Neuronal stem cell (in vitro differentiated cells): ENCODE data around the gene NTNG1.

Experiments used
- DNase-seq: peaks from one replicate; pipeline ENCODE4 v3.0.0-alpha.2; 2013; ENCODE audit warnings: low spot score
- H2AFZ ChIP-seq: one replicate; pipeline ENCODE4 v1.6.1; 2013; ENCODE audit warnings: mild to moderate bottlenecking, low read length, inconsistent platforms
- H2AK5ac ChIP-seq: 2 replicates; pipeline ENCODE4 v1.6.1; 2013; ENCODE audit warnings: low read depth, mild to moderate bottlenecking, inconsistent platforms, low read length, moderate library complexity, mixed read lengths
- H2BK120ac ChIP-seq: 2 replicates; pipeline ENCODE4 v1.6.1; 2013; ENCODE audit warnings: low read depth, mild to moderate bottlenecking, inconsistent platforms, low read length, moderate library complexity, mixed read lengths
- H2BK12ac ChIP-seq: one replicate; pipeline ENCODE4 v1.6.1; 2013; ENCODE audit warnings: low read length, inconsistent platforms
- H2BK15ac ChIP-seq: 2 replicates; pipeline ENCODE4 v1.6.1; 2013; ENCODE audit warnings: mild to moderate bottlenecking, low read length, inconsistent platforms, mixed read lengths
- H2BK5ac ChIP-seq: one replicate; pipeline ENCODE4 v1.6.1; 2013; ENCODE audit warnings: inconsistent platforms, mild to moderate bottlenecking, low read length, moderate library complexity
- H3K14ac ChIP-seq: one replicate; pipeline ENCODE4 v1.6.1; 2013; ENCODE audit warnings: low read length, inconsistent platforms
- H3K18ac ChIP-seq: 2 replicates; pipeline ENCODE4 v1.6.1; 2013; ENCODE audit warnings: low read length, inconsistent platforms
- H3K23ac ChIP-seq: 2 replicates; pipeline ENCODE4 v1.6.1; 2013; ENCODE audit warnings: low read depth, mild to moderate bottlenecking, mixed read lengths, low read length, inconsistent platforms; ENCODE audit not compliant: poor library complexity
- H3K27ac ChIP-seq: replicated peaks from 3 replicates; pipeline ENCODE4 v1.5.1; 2013; ENCODE audit warnings: low read length, inconsistent platforms
- H3K27me3 ChIP-seq, 3 experiments: 2 replicates each; pipeline ENCODE4 v1.6.1; 2013; ENCODE audit warnings: low read length in 3 of 3, mild to moderate bottlenecking in 2 of 3, inconsistent platforms in 1 of 3, low read depth in 1 of 3, mixed read lengths in 1 of 3, moderate library complexity in 1 of 3; ENCODE audit not compliant: control insufficient read depth in 3 of 3, insufficient read depth in 3 of 3
- H3K36me3 ChIP-seq, 2 donors: replicated peaks in 1 of 2; 2 replicates each; pipeline ENCODE4 v1.6.1; 2013; ENCODE audit warnings: low read length in 2 of 2; ENCODE audit not compliant: control insufficient read depth in 2 of 2, insufficient read depth in 2 of 2
- H3K4ac ChIP-seq: 2 replicates; pipeline ENCODE4 v1.6.1; 2013; ENCODE audit warnings: inconsistent platforms, mild to moderate bottlenecking, low read length, moderate library complexity
- H3K4me1 ChIP-seq, 2 donors: 1 replicate in 1 of 2; 2 replicates in 1 of 2; pipeline ENCODE4 v1.6.1; 2013; ENCODE audit warnings: low read length in 2 of 2, low read depth in 1 of 2; ENCODE audit not compliant: control insufficient read depth in 2 of 2, insufficient read depth in 1 of 2
- H3K4me2 ChIP-seq: one replicate; pipeline ENCODE4 v1.6.1; 2013; ENCODE audit warnings: mild to moderate bottlenecking, low read length, inconsistent platforms; ENCODE audit not compliant: insufficient read depth, poor library complexity, severe bottlenecking
- H3K4me3 ChIP-seq, 2 donors: 2 replicates each; pipeline ENCODE4 v1.5.1; 2013; ENCODE audit warnings: low read length in 2 of 2, mild to moderate bottlenecking in 2 of 2, inconsistent platforms in 1 of 2, moderate library complexity in 1 of 2
- H3K79me1 ChIP-seq: one replicate; pipeline ENCODE4 v1.6.1; 2013; ENCODE audit warnings: low read depth, mild to moderate bottlenecking, inconsistent platforms, low read length, moderate library complexity
- H3K9ac ChIP-seq: one replicate; pipeline ENCODE4 v1.6.1; 2013; ENCODE audit warnings: mild to moderate bottlenecking, low read depth, low read length, inconsistent platforms; ENCODE audit not compliant: poor library complexity
- H3K9me3 ChIP-seq, 2 donors: replicated peaks in 1 of 2; 2 replicates each; pipeline versions ENCODE3 to v1.6.1; 2013; ENCODE audit warnings: low read length in 2 of 2, mild to moderate bottlenecking in 2 of 2, inconsistent platforms in 1 of 2, low read depth in 1 of 2, mixed read lengths in 1 of 2, moderate library complexity in 1 of 2; ENCODE audit not compliant: control insufficient read depth in 2 of 2, insufficient read depth in 1 of 2
- H4K8ac ChIP-seq: one replicate; pipeline ENCODE4 v1.6.1; 2013; ENCODE audit warnings: low read depth, mild to moderate bottlenecking, inconsistent platforms, low read length, moderate library complexity
- H4K91ac ChIP-seq: one replicate; pipeline ENCODE4 v1.6.1; 2013; ENCODE audit warnings: low read length, low read depth, mild to moderate bottlenecking, inconsistent platforms; ENCODE audit not compliant: poor library complexity
- WGBS, 2 donors: extraction: QIAGEN DNeasy Blood & Tissue Kit; methylation state at CpG; one replicate each; pipeline ENCODE4 v1.1.7; 2013; ENCODE audit warnings: missing lambda C conversion rate in 2 of 2, mixed read lengths in 1 of 2; ENCODE audit not compliant: insufficient read length in 2 of 2, insufficient replicate concordance in 1 of 2; ENCODE audit errors: extremely low coverage in 2 of 2; 5-methylcytosine and 5-hydroxymethylcytosine counted together

The NTNG1 gene

DNA sequence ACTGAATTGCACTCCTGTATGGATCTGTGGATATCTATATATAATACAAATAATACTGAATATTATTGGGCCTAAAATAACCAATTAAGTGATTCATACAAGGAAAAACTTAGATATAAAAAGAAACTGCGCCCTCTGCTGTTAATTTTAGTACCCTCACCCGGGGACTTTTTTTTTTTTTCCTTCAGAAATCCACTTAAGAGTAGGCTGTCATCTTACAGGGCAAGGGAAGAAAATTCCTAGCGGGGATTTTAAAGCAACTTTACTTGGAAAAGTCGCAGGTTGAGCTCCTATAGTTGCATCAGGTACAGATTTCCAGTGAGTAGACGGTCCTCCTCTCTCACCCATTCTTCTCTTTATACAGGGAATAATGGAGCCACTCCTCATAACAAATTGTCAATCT lies 1.3 kb downstream of the NTNG1 start:
- Histone ChIP-seq H3K79me1 (no peaks in the 10 kb centered on the region), H2BK12ac (no peak overlapping the region), H3K4me1 (peaks cover 0 to 10% of the 10 kb centered on the region in 2 donors), H2BK15ac (no peak overlapping the region), H3K4me2 (peak overlapping the region; percentile 89), H4K8ac (no peak overlapping the region), H3K27me3 (peaks cover 0 to 40% (median 16%) of the 10 kb centered on the region in 3 experiments), H3K9me3 (no peaks in the 10 kb centered on the region), H2AFZ (no peak overlapping the region), H2BK120ac (no peak overlapping the region), H3K4me3 (peak overlapping the region in 1 of 2 donors; percentile 45), H3K4ac (no peak overlapping the region), H3K23ac (no peak overlapping the region), H2AK5ac (no peak overlapping the region), H4K91ac (no peak overlapping the region), H3K36me3 (no peaks in the 10 kb centered on the region), H3K9ac (no peak overlapping the region), H3K14ac (no peak overlapping the region), H3K18ac (no peak overlapping the region), H2BK5ac (no peak overlapping the region), H3K27ac (no peak overlapping the region)
- no CpG with 5 or more reads among the region's 5 CpGs for WGBS, 2 donors
- DNase-seq = peak; percentile 41

DNA sequence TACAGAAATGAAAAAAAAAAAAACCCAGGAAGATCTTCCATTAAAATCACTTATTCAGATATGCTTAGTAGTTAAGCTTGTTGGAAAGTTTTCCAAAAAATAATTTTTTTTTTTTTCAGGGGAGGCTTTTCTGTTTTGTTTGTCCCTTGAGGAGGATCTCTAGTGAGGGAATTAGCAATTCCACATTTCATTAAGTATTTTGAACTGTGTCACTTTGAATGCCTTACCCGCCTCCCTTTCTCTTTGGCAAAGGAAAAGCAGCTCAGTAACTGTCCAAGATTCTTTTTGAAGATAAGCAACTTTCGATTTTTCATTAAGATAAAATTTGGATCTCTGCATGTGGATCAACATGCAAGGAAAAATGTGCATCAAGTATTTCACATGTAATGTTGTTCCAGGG lies 1.8 kb downstream of the NTNG1 start:
- DNase-seq = no peak
- H2BK12ac ChIP-seq = no peak overlapping the region
- H3K9me3 ChIP-seq = no peaks in the 10 kb centered on the region
- H4K8ac ChIP-seq = no peak overlapping the region
- no peaks in the 10 kb centered on the region for H3K36me3 ChIP-seq
- H2BK5ac ChIP-seq = no peak overlapping the region
- WGBS, 2 donors = no CpG with 5 or more reads among the region's 2 CpGs
- H4K91ac ChIP-seq = no peak overlapping the region
- no peak overlapping the region for H3K4ac ChIP-seq
- H3K9ac ChIP-seq = no peak overlapping the region
- no peak overlapping the region for H3K14ac ChIP-seq
- no peaks in the 10 kb centered on the region for H3K79me1 ChIP-seq
- peaks cover 0 to 10% of the 10 kb centered on the region in 2 donors for H3K4me1 ChIP-seq
- H2AFZ ChIP-seq = no peak overlapping the region
- H3K27me3 ChIP-seq = peaks cover 0 to 34% (median 16%) of the 10 kb centered on the region in 3 experiments
- no peak overlapping the region for H3K23ac ChIP-seq
- no peak overlapping the region for H3K18ac ChIP-seq
- H3K4me2 ChIP-seq = no peak overlapping the region
- no peak overlapping the region for H2BK120ac ChIP-seq
- H3K27ac ChIP-seq = no peak overlapping the region
- H2BK15ac ChIP-seq = no peak overlapping the region
- no peak overlapping the region for H3K4me3 ChIP-seq
- no peak overlapping the region for H2AK5ac ChIP-seq

- Histone ChIP-seq H2BK15ac (no peak overlapping the region), H2BK120ac (no peak overlapping the region), H4K8ac (no peak overlapping the region), H3K27ac (no peak overlapping the region), H2BK5ac (no peak overlapping the region), H3K79me1 (no peaks in the 10 kb centered on the region), H3K18ac (no peak overlapping the region), H3K27me3 (peaks cover 0 to 8% (median 7%) of the 10 kb centered on the region in 3 experiments), H3K23ac (no peak overlapping the region), H2AFZ (no peak overlapping the region), H3K9me3 (no peaks in the 10 kb centered on the region), H3K9ac (no peak overlapping the region), H3K4ac (no peak overlapping the region), H3K14ac (no peak overlapping the region), H3K4me2 (no peak overlapping the region), H2AK5ac (no peak overlapping the region), H3K4me1 (peaks cover 0 to 5% of the 10 kb centered on the region in 2 donors), H3K4me3 (no peak overlapping the region), H4K91ac (no peak overlapping the region), H2BK12ac (no peak overlapping the region), H3K36me3 (no peaks in the 10 kb centered on the region)
- DNase-seq = no peak
- whole genome bisulfite sequencing, 2 donors = no CpG with 5 or more reads among the region's 3 CpGs
These were observed 4.8 kb downstream of the NTNG1 start for GRCh38 chr1:107145637-107146036.

DNA sequence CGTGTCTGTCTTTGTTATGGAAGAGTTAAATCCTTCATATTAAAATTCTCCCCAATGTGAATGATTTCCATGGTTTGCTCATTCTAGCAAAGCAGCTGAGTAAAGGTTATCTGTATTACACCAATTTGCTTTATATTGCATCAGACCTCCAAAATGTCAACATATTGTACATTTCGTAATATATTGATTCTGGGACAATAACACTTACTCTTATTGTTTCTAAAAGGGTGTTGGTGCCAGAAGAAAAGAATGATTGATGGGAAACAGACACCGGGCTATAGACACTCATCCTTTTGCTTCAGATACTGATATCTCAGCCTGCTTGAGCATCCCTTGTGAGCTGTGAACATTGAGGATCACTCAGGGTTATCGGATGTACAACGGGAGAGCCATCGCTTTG lies 7.0 kb downstream of the NTNG1 start:
- H3K27me3 ChIP-seq = no peaks in the 10 kb centered on the region
- no peaks in the 10 kb centered on the region for H3K79me1 ChIP-seq
- H3K9me3 ChIP-seq = no peaks in the 10 kb centered on the region
- H2BK12ac ChIP-seq = no peak overlapping the region
- no peak overlapping the region for H3K4me3 ChIP-seq
- DNase-seq = no peak
- H4K8ac ChIP-seq = no peak overlapping the region
- no CpG with 5 or more reads among the region's 6 CpGs for WGBS, 2 donors
- no peak overlapping the region for H3K4ac ChIP-seq
- no peak overlapping the region for H3K23ac ChIP-seq
- no peak overlapping the region for H3K9ac ChIP-seq
- no peak overlapping the region for H3K4me2 ChIP-seq
- H2BK15ac ChIP-seq = no peak overlapping the region
- H3K27ac ChIP-seq = no peak overlapping the region
- H2BK5ac ChIP-seq = no peak overlapping the region
- no peak overlapping the region for H4K91ac ChIP-seq
- H2BK120ac ChIP-seq = no peak overlapping the region
- no peaks in the 10 kb centered on the region for H3K4me1 ChIP-seq
- H2AFZ ChIP-seq = no peak overlapping the region
- H2AK5ac ChIP-seq = no peak overlapping the region
- no peak overlapping the region for H3K18ac ChIP-seq
- H3K14ac ChIP-seq = no peak overlapping the region
- no peaks in the 10 kb centered on the region for H3K36me3 ChIP-seq
